ENCODE measurements around the gene GLIS1.

Gene GLIS1

DNA sequence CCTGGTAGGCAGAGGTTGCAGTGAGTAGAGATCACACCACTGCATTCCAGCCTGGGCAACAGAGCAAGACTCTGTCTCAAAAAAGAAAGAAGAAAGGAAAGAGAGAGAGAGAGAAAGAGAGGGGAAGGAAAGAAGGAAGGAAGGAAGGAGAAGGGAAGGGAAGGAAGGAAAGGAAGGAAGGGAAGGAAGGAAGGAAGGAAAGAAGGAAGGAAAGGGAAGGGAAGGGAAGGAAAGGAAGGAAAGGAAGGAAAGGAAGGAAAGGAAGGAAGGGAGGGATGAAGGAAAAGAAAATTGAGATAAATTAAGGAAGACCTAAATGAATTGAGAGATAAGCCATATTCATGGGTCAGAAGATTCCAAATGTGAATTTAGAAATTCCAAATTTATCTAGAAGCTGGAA lies 92.2 kb downstream of the GLIS1 start:
- H3K4me3 ChIP-seq (ENCODE audit: low read depth, low read length): no peak overlapping the region
- no peak for DNase-seq (ENCODE audit: low read depth)
- TF ChIP-seq POLR2A (IDR thresholded peaks at IDR 0.05; ENCODE audit: extremely low read depth, insufficient read length): no peak
- no peak for TF ChIP-seq MYC (IDR thresholded peaks at IDR 0.05; ENCODE audit: low read depth, low read length)
- TF ChIP-seq, protein P1, sequence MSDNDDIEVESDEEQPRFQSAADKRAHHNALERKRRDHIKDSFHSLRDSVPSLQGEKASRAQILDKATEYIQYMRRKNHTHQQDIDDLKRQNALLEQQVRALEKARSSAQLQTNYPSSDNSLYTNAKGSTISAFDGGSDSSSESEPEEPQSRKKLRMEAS (IDR thresholded peaks at IDR 0.05; ENCODE audit: low read depth, low read length): no peak
- TF ChIP-seq, protein P2, sequence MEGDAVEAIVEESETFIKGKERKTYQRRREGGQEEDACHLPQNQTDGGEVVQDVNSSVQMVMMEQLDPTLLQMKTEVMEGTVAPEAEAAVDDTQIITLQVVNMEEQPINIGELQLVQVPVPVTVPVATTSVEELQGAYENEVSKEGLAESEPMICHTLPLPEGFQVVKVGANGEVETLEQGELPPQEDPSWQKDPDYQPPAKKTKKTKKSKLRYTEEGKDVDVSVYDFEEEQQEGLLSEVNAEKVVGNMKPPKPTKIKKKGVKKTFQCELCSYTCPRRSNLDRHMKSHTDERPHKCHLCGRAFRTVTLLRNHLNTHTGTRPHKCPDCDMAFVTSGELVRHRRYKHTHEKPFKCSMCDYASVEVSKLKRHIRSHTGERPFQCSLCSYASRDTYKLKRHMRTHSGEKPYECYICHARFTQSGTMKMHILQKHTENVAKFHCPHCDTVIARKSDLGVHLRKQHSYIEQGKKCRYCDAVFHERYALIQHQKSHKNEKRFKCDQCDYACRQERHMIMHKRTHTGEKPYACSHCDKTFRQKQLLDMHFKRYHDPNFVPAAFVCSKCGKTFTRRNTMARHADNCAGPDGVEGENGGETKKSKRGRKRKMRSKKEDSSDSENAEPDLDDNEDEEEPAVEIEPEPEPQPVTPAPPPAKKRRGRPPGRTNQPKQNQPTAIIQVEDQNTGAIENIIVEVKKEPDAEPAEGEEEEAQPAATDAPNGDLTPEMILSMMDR (IDR thresholded peaks at IDR 0.05; ENCODE audit: low read depth, low read length): no peak

DNA sequence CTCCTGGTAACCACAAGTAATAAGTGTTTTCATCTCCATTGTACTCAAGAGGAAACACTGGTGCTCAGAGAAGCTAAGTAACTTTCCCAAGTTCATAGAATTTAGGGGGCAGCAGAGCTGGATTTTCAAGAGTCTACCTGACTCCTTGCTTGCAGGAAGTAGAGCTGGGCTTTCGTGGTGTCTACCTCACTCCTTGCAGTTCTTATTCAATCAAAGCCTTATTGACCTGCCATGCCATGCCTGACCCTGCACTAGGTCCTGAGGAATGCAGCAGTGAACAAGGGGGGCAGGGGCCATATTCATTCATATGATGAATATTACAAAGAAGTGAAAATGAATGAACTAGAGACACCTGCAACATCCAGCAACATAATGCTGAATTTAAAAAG lies 93.3 kb downstream of the GLIS1 start:
- H3K4me3 ChIP-seq (ENCODE audit: low read depth, low read length): no peak overlapping the region
- TF ChIP-seq MYC (IDR thresholded peaks at IDR 0.05; ENCODE audit: low read depth, low read length): no peak
- no peak for TF ChIP-seq POLR2A (IDR thresholded peaks at IDR 0.05; ENCODE audit: extremely low read depth, insufficient read length)
- TF ChIP-seq, protein P1 (IDR thresholded peaks at IDR 0.05; ENCODE audit: low read depth, low read length): no peak
- TF ChIP-seq, protein P2 (IDR thresholded peaks at IDR 0.05; ENCODE audit: low read depth, low read length): no peak
- DNase-seq (ENCODE audit: low read depth): no peak

DNA sequence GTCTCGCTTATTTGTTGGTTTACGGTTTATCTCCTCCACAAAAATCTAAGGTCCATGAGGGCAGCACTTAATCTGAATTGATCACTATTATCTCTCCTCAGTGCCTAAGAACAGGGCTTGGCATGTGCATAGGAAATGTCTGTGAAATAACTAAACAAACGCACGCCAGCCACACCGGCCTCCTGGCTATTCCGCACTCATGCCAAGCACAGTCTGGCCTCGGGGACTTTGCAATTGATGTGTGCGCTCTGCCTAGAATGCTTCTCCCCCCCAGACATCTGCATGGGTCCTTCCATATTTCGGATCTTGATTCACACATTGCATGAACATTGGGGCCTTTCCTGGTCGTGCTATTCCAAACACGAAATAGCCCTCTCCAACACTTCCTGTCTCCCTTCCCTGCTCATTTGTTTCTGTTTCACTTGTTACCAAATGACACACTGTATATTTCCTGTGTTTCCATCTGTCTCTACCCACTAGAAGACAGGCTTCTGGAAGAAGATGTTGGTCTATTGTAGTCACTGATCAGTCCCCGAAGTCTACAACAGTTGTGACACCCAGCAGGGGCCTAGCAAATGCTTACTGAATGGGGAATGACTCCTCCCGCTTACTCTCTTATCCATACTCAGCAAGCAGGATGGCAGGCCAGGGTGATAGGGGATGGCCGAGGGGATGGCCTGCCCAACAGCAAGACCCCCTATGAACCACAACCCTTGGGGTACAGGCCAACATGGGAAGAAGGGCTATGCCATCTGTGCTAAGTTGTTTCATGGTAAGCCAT lies 93.9 kb downstream of the GLIS1 start:
- DNase-seq (ENCODE audit: low read depth): no peak
- TF ChIP-seq MYC (IDR thresholded peaks at IDR 0.05; ENCODE audit: low read depth, low read length) (no peak), POLR2A (IDR thresholded peaks at IDR 0.05; ENCODE audit: extremely low read depth, insufficient read length) (no peak)
- TF ChIP-seq, protein P1 (IDR thresholded peaks at IDR 0.05; ENCODE audit: low read depth, low read length): no peak
- TF ChIP-seq, protein P2 (IDR thresholded peaks at IDR 0.05; ENCODE audit: low read depth, low read length): no peak
- no peak overlapping the region for H3K4me3 ChIP-seq (ENCODE audit: low read depth, low read length)

DNA sequence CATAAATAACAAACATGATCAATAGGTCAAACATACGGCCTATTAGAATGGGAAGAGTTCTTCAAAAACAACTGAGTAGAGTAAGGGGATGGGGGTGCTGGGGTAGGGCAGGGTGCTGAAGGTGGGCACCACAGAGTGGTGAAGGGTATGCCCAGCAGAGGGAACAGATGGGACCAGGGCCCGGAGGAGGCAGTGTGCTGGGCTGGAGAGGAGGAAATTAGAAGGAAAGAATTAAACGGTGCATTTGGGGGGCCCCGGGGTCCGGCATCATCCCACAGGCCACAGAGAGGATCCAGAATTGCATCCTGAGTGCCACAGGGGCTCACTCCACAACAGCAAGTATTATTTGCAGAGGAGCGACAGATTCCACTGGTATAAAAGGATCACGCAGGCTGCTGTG lies 94.5 kb downstream of the GLIS1 start:
- DNase-seq (ENCODE audit: low read depth): no peak
- H3K4me3 ChIP-seq (ENCODE audit: low read depth, low read length): no peak overlapping the region
- TF ChIP-seq MYC (IDR thresholded peaks at IDR 0.05; ENCODE audit: low read depth, low read length) (no peak), POLR2A (IDR thresholded peaks at IDR 0.05; ENCODE audit: extremely low read depth, insufficient read length) (no peak)
- TF ChIP-seq, protein P1 (IDR thresholded peaks at IDR 0.05; ENCODE audit: low read depth, low read length): no peak
- TF ChIP-seq, protein P2 (IDR thresholded peaks at IDR 0.05; ENCODE audit: low read depth, low read length): no peak

DNA sequence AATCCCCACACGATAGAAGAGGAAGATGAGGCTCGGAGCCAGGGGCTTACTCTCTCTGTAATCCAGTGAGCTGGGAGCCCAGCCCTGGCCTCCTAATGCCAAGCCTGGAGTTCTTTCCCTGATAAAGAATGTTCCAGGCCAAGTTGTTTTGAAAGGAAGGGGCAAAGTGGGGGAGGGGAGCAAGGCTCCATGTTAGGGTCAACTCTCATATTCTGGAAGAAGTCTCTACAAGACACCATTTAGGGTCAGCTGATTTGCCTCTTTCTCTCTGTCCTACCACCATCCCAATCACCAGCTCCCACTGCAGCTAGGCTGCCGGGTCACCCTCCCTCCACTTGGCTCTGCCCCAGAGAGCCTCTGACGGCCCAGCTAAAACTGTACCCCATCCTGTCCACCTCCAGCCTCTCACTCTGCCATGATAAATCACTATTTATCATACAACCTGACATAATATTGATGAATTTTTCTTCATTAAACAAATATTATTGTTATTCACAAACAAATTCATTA lies 95.0 kb downstream of the GLIS1 start:
- TF ChIP-seq, protein P1 (IDR thresholded peaks at IDR 0.05; ENCODE audit: low read depth, low read length): no peak
- no peak for TF ChIP-seq MYC (IDR thresholded peaks at IDR 0.05; ENCODE audit: low read depth, low read length)
- DNase-seq (ENCODE audit: low read depth): no peak
- no peak overlapping the region for H3K4me3 ChIP-seq (ENCODE audit: low read depth, low read length)

All from NB4 (cell line).